T-helper 2 cell treated with Interferon-gamma antibody and Interleukin-4, amounts not matched to agents 5 μg/mL and 100 μg/mL, for 36 hours (primary cell): ENCODE data around the gene RAB7B.

ENCODE experiments used
- DNase-seq: peaks from one replicate; pipeline ENCODE4 v3.0.0; 2021; ENCODE audit warnings: low spot score
- H3K27ac Mint-ChIP-seq: one replicate; pipeline ENCODE4 v1.8.0; 2021; ENCODE audit warnings: mild to moderate bottlenecking, mixed read lengths
- H3K27me3 Mint-ChIP-seq: one replicate; pipeline ENCODE4 v1.8.0; 2021; ENCODE audit warnings: low read depth, mixed read lengths
- H3K36me3 Mint-ChIP-seq: one replicate; pipeline ENCODE4 v1.8.0; 2021; ENCODE audit warnings: low read depth, mixed read lengths
- H3K4me1 Mint-ChIP-seq: one replicate; pipeline ENCODE4 v1.8.0; 2021; ENCODE audit warnings: low read depth, mixed read lengths
- H3K4me3 Mint-ChIP-seq: one replicate; pipeline ENCODE4 v1.8.0; 2022; ENCODE audit warnings: mild to moderate bottlenecking, moderate library complexity, mixed read lengths
- H3K9me3 Mint-ChIP-seq: one replicate; pipeline ENCODE4 v1.8.0; 2021; ENCODE audit warnings: mixed read lengths

The RAB7B gene

GRCh38 chr1:205948886-205949285 is 54.3 kb downstream of the RAB7B start:
- no peak for DNase-seq
- Mint-ChIP-seq H3K36me3 (no peaks in the 10 kb centered on the region), H3K4me3 (no peak overlapping the region), H3K27me3 (peaks cover 2% of the 10 kb centered on the region), H3K27ac (no peak overlapping the region), H3K4me1 (no peaks in the 10 kb centered on the region), H3K9me3 (no peaks in the 10 kb centered on the region)

GRCh38 chr1:205948039-205948438 is 55.2 kb downstream of the RAB7B start:
- Mint-ChIP-seq H3K27ac (no peak overlapping the region), H3K4me3 (no peak overlapping the region), H3K4me1 (no peaks in the 10 kb centered on the region), H3K27me3 (peaks cover 2% of the 10 kb centered on the region), H3K36me3 (no peaks in the 10 kb centered on the region), H3K9me3 (no peaks in the 10 kb centered on the region)
- no peak for DNase-seq

- DNase-seq, result no peak
- no peaks in the 10 kb centered on the region for H3K9me3 Mint-ChIP-seq
- H3K4me1 Mint-ChIP-seq, result no peaks in the 10 kb centered on the region
- no peak overlapping the region for H3K27ac Mint-ChIP-seq
- no peaks in the 10 kb centered on the region for H3K36me3 Mint-ChIP-seq
- peaks cover 8% of the 10 kb centered on the region for H3K27me3 Mint-ChIP-seq
- no peak overlapping the region for H3K4me3 Mint-ChIP-seq
Measured at GRCh38 chr1:205947024-205947423, 56.2 kb downstream of the RAB7B start.

GRCh38 chr1:205945069-205945468 is 58.1 kb downstream of the RAB7B start:
- Mint-ChIP-seq H3K27ac (no peak overlapping the region), H3K4me3 (no peak overlapping the region), H3K27me3 (peaks cover 8% of the 10 kb centered on the region), H3K4me1 (no peaks in the 10 kb centered on the region), H3K9me3 (no peaks in the 10 kb centered on the region), H3K36me3 (no peaks in the 10 kb centered on the region)
- DNase-seq, result no peak

- H3K27ac Mint-ChIP-seq, result no peak overlapping the region
- H3K4me1 Mint-ChIP-seq, result no peaks in the 10 kb centered on the region
- no peaks in the 10 kb centered on the region for H3K9me3 Mint-ChIP-seq
Measured at GRCh38 chr1:205944525-205944924, 58.7 kb downstream of the RAB7B start.

GRCh38 chr1:205943245-205943644 is 60.0 kb downstream of the RAB7B start, which contains the start of gene SLC26A9:
Gene SLC26A9 (minus strand): TSS chr1:205943456. CDS start chr1:205935820, 7,636 bp downstream.
- peaks cover 10% of the 10 kb centered on the region for H3K27me3 Mint-ChIP-seq
- no peak within 1 kb of the TSS for H3K4me3 Mint-ChIP-seq
- H3K9me3 Mint-ChIP-seq, result no peaks in the 10 kb centered on the region
- no peak for DNase-seq
- H3K4me1 Mint-ChIP-seq, result no peaks in the 10 kb centered on the region
- no peak within 1 kb of the TSS for H3K27ac Mint-ChIP-seq
- no peaks in the 10 kb centered on the region for H3K36me3 Mint-ChIP-seq

More at GRCh38 chr1:205944525-205944924, 58.7 kb downstream of the RAB7B start:
- DNase-seq, result no peak
- Mint-ChIP-seq H3K27me3 (peaks cover 8% of the 10 kb centered on the region), H3K36me3 (no peaks in the 10 kb centered on the region), H3K4me3 (no peak overlapping the region)

GRCh38 chr1:205942631-205943159 is 60.5 kb downstream of the RAB7B start:
- no peaks in the 10 kb centered on the region for H3K4me1 Mint-ChIP-seq
- H3K27ac Mint-ChIP-seq, result no peak overlapping the region
- no peaks in the 10 kb centered on the region for H3K36me3 Mint-ChIP-seq
- no peaks in the 10 kb centered on the region for H3K9me3 Mint-ChIP-seq
- H3K4me3 Mint-ChIP-seq, result no peak overlapping the region
- peaks cover 13% of the 10 kb centered on the region for H3K27me3 Mint-ChIP-seq
- DNase-seq, result no peak

- Mint-ChIP-seq H3K27ac (no peak overlapping the region), H3K4me1 (no peaks in the 10 kb centered on the region), H3K36me3 (no peaks in the 10 kb centered on the region), H3K4me3 (no peak overlapping the region), H3K27me3 (peaks cover 13% of the 10 kb centered on the region), H3K9me3 (no peaks in the 10 kb centered on the region)
- DNase-seq, result no peak
Measured at GRCh38 chr1:205940710-205941109, 62.5 kb downstream of the RAB7B start.

- H3K4me3 Mint-ChIP-seq, result no peak overlapping the region
- H3K27me3 Mint-ChIP-seq, result peaks cover 12% of the 10 kb centered on the region
- no peak for DNase-seq
Measured at GRCh38 chr1:205939690-205940330, 63.4 kb downstream of the RAB7B start.

GRCh38 chr1:205938682-205939081 is 64.5 kb downstream of the RAB7B start:
- no peaks in the 10 kb centered on the region for H3K4me1 Mint-ChIP-seq
- H3K27me3 Mint-ChIP-seq, result peaks cover 12% of the 10 kb centered on the region
- DNase-seq, result no peak
- no peaks in the 10 kb centered on the region for H3K9me3 Mint-ChIP-seq
- no peak overlapping the region for H3K27ac Mint-ChIP-seq
- no peaks in the 10 kb centered on the region for H3K36me3 Mint-ChIP-seq
- no peak overlapping the region for H3K4me3 Mint-ChIP-seq

More at GRCh38 chr1:205939690-205940330, 63.4 kb downstream of the RAB7B start:
- Mint-ChIP-seq H3K36me3 (no peaks in the 10 kb centered on the region), H3K9me3 (no peaks in the 10 kb centered on the region), H3K27ac (no peak overlapping the region), H3K4me1 (no peaks in the 10 kb centered on the region)

GRCh38 chr1:205936846-205937586 is 66.2 kb downstream of the RAB7B start:
- Mint-ChIP-seq H3K4me3 (no peak overlapping the region), H3K36me3 (no peaks in the 10 kb centered on the region), H3K4me1 (no peaks in the 10 kb centered on the region), H3K27ac (no peak overlapping the region), H3K9me3 (no peaks in the 10 kb centered on the region), H3K27me3 (peaks cover 6% of the 10 kb centered on the region)
- DNase-seq, result no peak

GRCh38 chr1:205936311-205936710 is 66.9 kb downstream of the RAB7B start:
- DNase-seq, result no peak
- no peaks in the 10 kb centered on the region for H3K36me3 Mint-ChIP-seq
- no peaks in the 10 kb centered on the region for H3K9me3 Mint-ChIP-seq
- H3K4me3 Mint-ChIP-seq, result no peak overlapping the region
- no peaks in the 10 kb centered on the region for H3K4me1 Mint-ChIP-seq
- H3K27me3 Mint-ChIP-seq, result peaks cover 6% of the 10 kb centered on the region
- no peak overlapping the region for H3K27ac Mint-ChIP-seq

GRCh38 chr1:205935869-205936268 is 67.3 kb downstream of the RAB7B start:
- no peaks in the 10 kb centered on the region for H3K36me3 Mint-ChIP-seq
- DNase-seq, result no peak
- H3K4me1 Mint-ChIP-seq, result no peaks in the 10 kb centered on the region
- peaks cover 6% of the 10 kb centered on the region for H3K27me3 Mint-ChIP-seq
- no peaks in the 10 kb centered on the region for H3K9me3 Mint-ChIP-seq
- no peak overlapping the region for H3K4me3 Mint-ChIP-seq
- H3K27ac Mint-ChIP-seq, result no peak overlapping the region

GRCh38 chr1:205934788-205935187 is 68.4 kb downstream of the RAB7B start:
- no peak for DNase-seq
- Mint-ChIP-seq H3K4me3 (no peak overlapping the region), H3K4me1 (no peaks in the 10 kb centered on the region), H3K36me3 (no peaks in the 10 kb centered on the region), H3K9me3 (no peaks in the 10 kb centered on the region), H3K27me3 (peaks cover 6% of the 10 kb centered on the region), H3K27ac (no peak overlapping the region)
